ENCODE results near the gene PNMA8C. TPM values are rescaled to one million over a fixed set of nuclear protein-coding genes. Genes with fewer than 3 reads are reported as not detected.
"Not testable (repeated sequence)": the region's sequence is repeated elsewhere in the genome, so short reads cannot be mapped to it uniquely, and the experiment has no call there.

The PNMA8C gene
- total RNA-seq, 2 experiments from 2014 or later: not detected

DNA sequence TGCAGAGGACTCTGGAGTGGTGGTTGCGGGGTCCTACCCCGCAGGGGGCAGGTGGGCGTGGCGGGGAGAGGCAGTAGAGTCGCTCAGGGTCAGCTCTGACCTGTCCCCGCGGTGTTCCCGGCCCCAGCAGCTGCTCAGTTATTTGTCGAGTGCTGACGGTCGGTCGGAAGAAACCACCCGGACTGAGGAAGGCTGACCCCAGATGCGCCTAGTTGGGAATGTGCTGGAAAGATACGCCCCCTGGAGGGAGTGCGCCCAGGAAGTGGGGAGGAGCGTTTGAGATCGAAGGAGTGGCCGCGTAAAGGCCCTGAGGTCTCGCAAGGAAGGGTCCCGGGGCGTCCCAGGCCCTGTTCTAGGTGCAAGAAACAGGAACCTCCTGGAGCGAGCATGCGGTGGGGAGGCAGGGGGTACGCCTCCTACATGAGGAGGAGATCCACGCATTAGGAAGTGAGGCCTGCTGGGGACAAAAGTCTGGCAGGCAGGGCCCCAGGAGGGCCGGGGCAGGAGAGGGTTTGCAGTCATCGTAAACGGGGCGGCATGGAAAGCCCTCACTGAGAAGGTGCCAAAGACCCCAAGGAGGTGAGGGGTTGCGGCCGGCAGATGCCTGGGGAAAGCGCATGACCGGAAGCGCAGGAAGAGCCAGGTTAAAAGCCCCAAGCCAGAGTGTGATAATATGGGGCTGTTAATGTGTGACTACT lies 24.5 kb downstream of the PNMA8C start:
- POLR2A ChIA-PET: no interaction called here
- CTCF ChIA-PET: interaction anchor here (1.4 to 2.3 kb wide), 2 partner anchors 9 to 84 kb away, joined by 8 to 13 read pairs; no protein-coding TSS in a partner anchor

DNA sequence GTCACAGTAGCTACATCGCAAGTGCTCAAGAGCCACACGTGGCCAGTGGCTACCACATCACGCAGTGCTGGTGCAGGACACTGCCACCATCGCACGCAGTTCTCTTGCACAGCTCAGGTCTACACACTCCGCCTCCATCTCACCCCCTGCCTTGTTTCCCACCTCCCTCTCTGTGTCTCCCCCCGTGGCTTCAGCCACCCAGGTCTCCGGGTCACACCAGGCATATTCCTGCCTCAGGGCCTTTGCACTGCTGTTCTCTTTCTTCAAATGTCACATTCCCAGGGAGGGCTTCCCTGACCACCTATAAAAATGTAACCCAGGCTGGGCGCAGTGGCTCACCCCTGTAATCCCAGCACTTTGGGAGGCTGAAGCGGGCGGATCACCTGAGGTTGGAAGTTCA lies 26.0 kb downstream of the PNMA8C start:
- Mint-ChIP-seq H3K27me3 (peaks cover 39% of the 10 kb centered on the region), H3K27ac (no peak overlapping the region), H3K4me3 (no peak overlapping the region), H3K9me3 (no peaks in the 10 kb centered on the region), H3K36me3 (ENCODE audit: low read depth) (no peaks in the 10 kb centered on the region), H3K4me1 (peaks cover 14% of the 10 kb centered on the region)
- POLR2A ChIA-PET: no interaction called here
- CTCF ChIA-PET: interaction anchor here (0.9 to 2.3 kb wide), 8 partner anchors 9 to 112 kb away, joined by 3 to 13 read pairs (median 3); partner anchors contain the start of gene PPP5C
- DNase-seq: no peak

More for the DNA sequence above, 24.5 kb downstream of the PNMA8C start:
- peaks cover 49% of the 10 kb centered on the region for H3K27me3 Mint-ChIP-seq
- DNase-seq: no peak
- H3K4me3 Mint-ChIP-seq: no peak overlapping the region
- peaks cover 14% of the 10 kb centered on the region for H3K4me1 Mint-ChIP-seq
- H3K9me3 Mint-ChIP-seq: no peaks in the 10 kb centered on the region
- H3K27ac Mint-ChIP-seq: no peak overlapping the region
- H3K36me3 Mint-ChIP-seq (ENCODE audit: low read depth): no peaks in the 10 kb centered on the region

GRCh38 chr19:46397801-46398479 lies 30.8 kb downstream of the PNMA8C start:
- H3K27me3 Mint-ChIP-seq; DNase-seq; H3K4me3 Mint-ChIP-seq; H3K36me3 Mint-ChIP-seq (ENCODE audit: low read depth); H3K4me1 Mint-ChIP-seq; H3K27ac Mint-ChIP-seq; POLR2A ChIA-PET; H3K9me3 Mint-ChIP-seq: not testable (repeated sequence)
- CTCF ChIA-PET: interaction anchor here (0.6 kb wide), 1 partner anchor 118 kb away, joined by 3 read pairs; no protein-coding TSS in a partner anchor

- CTCF ChIA-PET: interaction anchor here (0.6 to 2.0 kb wide), 8 partner anchors 10 to 1885 kb away, joined by 3 to 8 read pairs (median 3); partner anchors contain the start of gene PPP5C
- no peaks in the 10 kb centered on the region for H3K9me3 Mint-ChIP-seq
- DNase-seq: no peak
- no peak overlapping the region for H3K27ac Mint-ChIP-seq
- H3K36me3 Mint-ChIP-seq (ENCODE audit: low read depth): peaks cover 14% of the 10 kb centered on the region
- POLR2A ChIA-PET: no interaction called here
- H3K27me3 Mint-ChIP-seq: peaks cover 4% of the 10 kb centered on the region
- H3K4me3 Mint-ChIP-seq: no peak overlapping the region
- H3K4me1 Mint-ChIP-seq: peaks cover 9% of the 10 kb centered on the region
Observed at GRCh38 chr19:46394402-46394797, 34.3 kb downstream of the PNMA8C start.

- Mint-ChIP-seq H3K4me3 (no peak overlapping the region), H3K36me3 (ENCODE audit: low read depth) (peaks cover 20% of the 10 kb centered on the region), H3K9me3 (no peaks in the 10 kb centered on the region), H3K4me1 (peaks cover 9% of the 10 kb centered on the region), H3K27me3 (peaks cover 4% of the 10 kb centered on the region), H3K27ac (no peak overlapping the region)
- POLR2A ChIA-PET: no interaction called here
- no peak for DNase-seq
- CTCF ChIA-PET: interaction anchor here (0.7 kb wide), 1 partner anchor 47 kb away, joined by 3 read pairs; the partner anchor contains the start of gene PPP5C
Observed at GRCh38 chr19:46393456-46394401, 35.0 kb downstream of the PNMA8C start.

GRCh38 chr19:46392837-46393236 lies 35.9 kb downstream of the PNMA8C start:
- peaks cover 26% of the 10 kb centered on the region for H3K36me3 Mint-ChIP-seq (ENCODE audit: low read depth)
- peaks cover 3% of the 10 kb centered on the region for H3K27me3 Mint-ChIP-seq
- no peaks in the 10 kb centered on the region for H3K9me3 Mint-ChIP-seq
- POLR2A ChIA-PET: no interaction called here
- H3K4me1 Mint-ChIP-seq: peaks cover 9% of the 10 kb centered on the region
- no peak overlapping the region for H3K4me3 Mint-ChIP-seq
- no peak overlapping the region for H3K27ac Mint-ChIP-seq
- CTCF ChIA-PET: no interaction called here
- no peak for DNase-seq

GRCh38 chr19:46392252-46392801 lies 36.4 kb downstream of the PNMA8C start:
- Mint-ChIP-seq H3K27ac (no peak overlapping the region), H3K36me3 (ENCODE audit: low read depth) (peaks cover 31% of the 10 kb centered on the region), H3K4me3 (no peak overlapping the region), H3K9me3 (no peaks in the 10 kb centered on the region), H3K27me3 (no peaks in the 10 kb centered on the region), H3K4me1 (peaks cover 9% of the 10 kb centered on the region)
- DNase-seq: no peak
- CTCF ChIA-PET: interaction anchor here (1.0 kb wide), 1 partner anchor 73 kb away, joined by 4 read pairs; no protein-coding TSS in a partner anchor
- POLR2A ChIA-PET: no interaction called here

- no peak overlapping the region for H3K27ac Mint-ChIP-seq
- POLR2A ChIA-PET: no interaction called here
- H3K9me3 Mint-ChIP-seq: no peaks in the 10 kb centered on the region
- DNase-seq: no peak
- CTCF ChIA-PET: interaction anchor here (1.0 kb wide), 1 partner anchor 74 kb away, joined by 4 read pairs; no protein-coding TSS in a partner anchor
- H3K36me3 Mint-ChIP-seq (ENCODE audit: low read depth): peaks cover 38% of the 10 kb centered on the region
- peaks cover 9% of the 10 kb centered on the region for H3K4me1 Mint-ChIP-seq
- H3K4me3 Mint-ChIP-seq: no peak overlapping the region
- H3K27me3 Mint-ChIP-seq: no peaks in the 10 kb centered on the region
Observed at GRCh38 chr19:46391296-46392251, 37.2 kb downstream of the PNMA8C start.

- no peak for DNase-seq
- no peak overlapping the region for H3K4me3 Mint-ChIP-seq
- no peaks in the 10 kb centered on the region for H3K27me3 Mint-ChIP-seq
- H3K9me3 Mint-ChIP-seq: no peaks in the 10 kb centered on the region
- CTCF ChIA-PET: no interaction called here
- H3K36me3 Mint-ChIP-seq (ENCODE audit: low read depth): peaks cover 42% of the 10 kb centered on the region
- H3K4me1 Mint-ChIP-seq: peaks cover 9% of the 10 kb centered on the region
- POLR2A ChIA-PET: no interaction called here
- no peak overlapping the region for H3K27ac Mint-ChIP-seq
Observed at GRCh38 chr19:46390866-46391265, 37.9 kb downstream of the PNMA8C start.

- Mint-ChIP-seq H3K27me3 (no peaks in the 10 kb centered on the region), H3K36me3 (ENCODE audit: low read depth) (peaks cover 44% of the 10 kb centered on the region), H3K27ac (no peak overlapping the region), H3K4me1 (peaks cover 6% of the 10 kb centered on the region), H3K4me3 (no peak overlapping the region), H3K9me3 (no peaks in the 10 kb centered on the region)
- CTCF ChIA-PET: interaction anchor here (1.1 kb wide), 1 partner anchor 125 kb away, joined by 4 read pairs; no protein-coding TSS in a partner anchor
- POLR2A ChIA-PET: no interaction called here
- DNase-seq: no peak
Observed at GRCh38 chr19:46390121-46390858, 38.4 kb downstream of the PNMA8C start.
